SK-N-SH (cell line): ENCODE measurements around the gene S100A2. TPM values are rescaled to one million over a fixed set of nuclear protein-coding genes. Genes with fewer than 3 reads are reported as not detected.
"Not testable (repeated sequence)": the region's sequence is repeated elsewhere in the genome, so short reads cannot be mapped to it uniquely, and the experiment has no call there.

Experiments
- CTCF ChIA-PET: fragments of 300-600, 350-600 bp; formaldehyde crosslinking; extraction: SDS; loops from one replicate; lab custom pipeline; 2021; lab: Yijun Ruan, JAX
- POLR2A ChIA-PET: fragments of 350-600 bp; sonication (Branson Sonifier 250); formaldehyde crosslinking; extraction: SDS; loops from one replicate; lab custom pipeline; 2020; ENCODE audit warnings: antibody characterized with exemption, inconsistent platforms; lab: Yijun Ruan, JAX
- DNase-seq: peaks from one replicate; pipeline ENCODE4 v3.0.0; 2012
- H2AFZ ChIP-seq: fragments of 200-600 bp; sonication (generic); 2 replicates; pipeline ENCODE4 v1.8.1; 2016; ENCODE audit warnings: antibody characterized with exemption, mild to moderate bottlenecking, low read depth
- H3F3A ChIP-seq: fragments of 200-600 bp; sonication (generic); replicated peaks from 2 replicates; pipeline ENCODE3; 2016; ENCODE audit warnings: antibody characterized with exemption, mild to moderate bottlenecking; ENCODE audit not compliant: insufficient read depth
- H3K27ac ChIP-seq, 2 experiments: fragments of 200-500 bp in 1 of 2; fragments of 200-600 bp in 1 of 2; sonication (Bioruptor generic) in 1 of 2; sonication (generic), shearing (Covaris generic) in 1 of 2; 2 replicates each; pipeline versions ENCODE4 v1.5.1 to v1.6.1; 2014 to 2016; ENCODE audit warnings: low read depth in 2 of 2, inconsistent platforms in 1 of 2, low read length in 1 of 2, mild to moderate bottlenecking in 1 of 2, mixed read lengths in 1 of 2
- H3K27me3 ChIP-seq: fragments of 200-600 bp; sonication (generic), shearing (Covaris generic); 2 replicates; pipeline ENCODE4 v1.6.1; 2016; ENCODE audit warnings: mixed run types; ENCODE audit not compliant: insufficient read depth
- H3K36me3 ChIP-seq, 2 experiments: fragments of 200-500 bp in 1 of 2; fragments of 200-600 bp in 1 of 2; sonication (Bioruptor generic) in 1 of 2; sonication (generic) in 1 of 2; replicated peaks in 1 of 2; 2 replicates each; pipeline versions ENCODE3 to v1.5.1; 2014 to 2016; ENCODE audit warnings: low read length in 1 of 2, mild to moderate bottlenecking in 1 of 2; ENCODE audit not compliant: insufficient read depth in 2 of 2, control insufficient read depth in 1 of 2
- H3K4me1 ChIP-seq, 2 experiments: fragments of 200-500 bp in 1 of 2; fragments of 200-600 bp in 1 of 2; sonication (Bioruptor generic) in 1 of 2; sonication (generic), shearing (Covaris generic) in 1 of 2; 2 replicates each; pipeline versions ENCODE4 v1.5.1 to v1.6.1; 2014 to 2016; ENCODE audit warnings: low read depth in 1 of 2, low read length in 1 of 2, mixed run types in 1 of 2; ENCODE audit not compliant: insufficient read depth in 2 of 2, control insufficient read depth in 1 of 2
- H3K4me2 ChIP-seq: fragments of 200-600 bp; sonication (generic), shearing (Covaris generic); 2 replicates; pipeline ENCODE4 v1.6.1; 2017; ENCODE audit warnings: mixed run types
- H3K4me3 ChIP-seq, 2 experiments: fragments of 200-500 bp in 1 of 2; fragments of 200-600 bp in 1 of 2; sonication (Bioruptor generic) in 1 of 2; sonication (generic), shearing (Covaris generic) in 1 of 2; 2 replicates each; pipeline versions ENCODE4 v1.5.1 to v1.8.1; 2014 to 2016; ENCODE audit warnings: low read depth in 2 of 2, inconsistent platforms in 1 of 2, low read length in 1 of 2, mild to moderate bottlenecking in 1 of 2, mixed read lengths in 1 of 2, moderate library complexity in 1 of 2
- H3K79me2 ChIP-seq: fragments of 200-600 bp; sonication (generic); 2 replicates; pipeline ENCODE4 v1.8.1; 2017; ENCODE audit warnings: mild to moderate bottlenecking; ENCODE audit not compliant: insufficient read depth
- H3K9ac ChIP-seq: fragments of 200-600 bp; sonication (generic); 2 replicates; pipeline ENCODE4 v1.6.1; 2017; ENCODE audit warnings: mixed run types
- H3K9me2 ChIP-seq: fragments of 200-600 bp; sonication (generic); 2 replicates; pipeline ENCODE4 v1.6.1; 2017; ENCODE audit warnings: mixed run types
- H3K9me3 ChIP-seq: fragments of 200-600 bp; sonication (generic); 2 replicates; pipeline ENCODE4 v1.6.1; 2017; ENCODE audit warnings: mixed run types, mild to moderate bottlenecking, moderate library complexity
- H4K20me1 ChIP-seq: fragments of 200-600 bp; sonication (generic); 2 replicates; pipeline ENCODE4 v1.6.1; 2017; ENCODE audit warnings: mild to moderate bottlenecking, mixed run types; ENCODE audit not compliant: insufficient read depth
- EZH2phosphoT487 ChIP-seq: fragments of 200-600 bp; sonication (generic); IDR thresholded peaks from 2 replicates; pipeline ENCODE4 v1.6.1; 2017; ENCODE audit warnings: low read depth, mixed run types, mild to moderate bottlenecking, antibody characterized with exemption, moderate library complexity, borderline replicate concordance
- FOXJ3 ChIP-seq: sonication (generic); formaldehyde crosslinking; IDR thresholded peaks from 2 replicates; pipeline ENCODE4 v1.5.1; 2020; ENCODE audit warnings: mild to moderate bottlenecking, missing genetic modification reagents
- GABPA ChIP-seq: IDR thresholded peaks from 2 replicates; pipeline ENCODE4 v1.4.0; 2012; ENCODE audit warnings: low read depth, mild to moderate bottlenecking
- GATA2 ChIP-seq: sonication (generic); formaldehyde crosslinking; IDR thresholded peaks from 2 replicates; pipeline ENCODE4 v1.5.0; 2020; ENCODE audit warnings: mild to moderate bottlenecking, missing genetic modification reagents
- IRF3 ChIP-seq: fragments of 150-350 bp; IDR thresholded peaks from 2 replicates; pipeline ENCODE4 v1.6.1; 2016; ENCODE audit warnings: mild to moderate bottlenecking, low read depth, low read length
- JUND ChIP-seq: IDR thresholded peaks from 2 replicates; pipeline ENCODE4 v1.4.0; 2012
- MAX ChIP-seq: IDR thresholded peaks from 2 replicates; pipeline ENCODE4 v1.4.0; 2012; ENCODE audit warnings: low read depth
- MEF2A ChIP-seq: IDR thresholded peaks from 2 replicates; pipeline ENCODE4 v1.4.0; 2012; ENCODE audit warnings: low read depth, borderline replicate concordance
- NFIC ChIP-seq: IDR thresholded peaks from 2 replicates; pipeline ENCODE4 v1.4.0; 2012; ENCODE audit warnings: borderline replicate concordance
- POLR2AphosphoS5 ChIP-seq: IDR thresholded peaks from 2 replicates; pipeline ENCODE4 v1.6.1; 2012; ENCODE audit warnings: low read depth, low read length
- RAD21 ChIP-seq: IDR thresholded peaks from 2 replicates; pipeline ENCODE4 v1.6.1; 2012; ENCODE audit warnings: mild to moderate bottlenecking, low read length
- SMC3 ChIP-seq: IDR thresholded peaks from 2 replicates; pipeline ENCODE4 v1.6.1; 2012; ENCODE audit warnings: low read depth, low read length, improper control_type of control experiment
- TAF1 ChIP-seq: IDR thresholded peaks from 2 replicates; pipeline ENCODE4 v1.6.1; 2012; ENCODE audit warnings: low read depth, mild to moderate bottlenecking, low read length, moderate library complexity, borderline replicate concordance
- TCF12 ChIP-seq: IDR thresholded peaks from 2 replicates; pipeline ENCODE4 v1.4.0; 2012
- USF2 ChIP-seq: fragments of 150-350 bp; IDR thresholded peaks from 2 replicates; pipeline ENCODE4 v1.6.1; 2017; ENCODE audit warnings: antibody characterized with exemption, low read length, low read depth, borderline replicate concordance
- WGBS: methylation state at CpG from one replicate; pipeline ENCODE4 v1.1.6; 2017; ENCODE audit warnings: low lambda C conversion rate; 5-methylcytosine and 5-hydroxymethylcytosine counted together
- polyA plus RNA-seq, 3 experiments: library from polyadenylated mRNA; depleted of rRNA; stranded (reverse); fragments of >200 nt; gene quantifications; 2 replicates each; pipeline ENCODE4 v1.2.3, GENCODE V29; 2012

The S100A2 gene
- polyA plus RNA-seq, 1 of the 3 experiments (the other 2 are of a cell fraction) = 31.4 TPM

- H3K9ac ChIP-seq, H3K9me2 ChIP-seq, H3K4me3 ChIP-seq, H3K4me2 ChIP-seq, H3K27ac ChIP-seq, H3K9me3 ChIP-seq, POLR2A ChIA-PET, DNase-seq, H3F3A ChIP-seq, H3K27me3 ChIP-seq, H4K20me1 ChIP-seq, H2AFZ ChIP-seq, H3K79me2 ChIP-seq, H3K36me3 ChIP-seq: not testable (repeated sequence)
- peaks cover 7 to 26% of the 10 kb centered on the region in 2 experiments; a peak in 3 of 4 replicates for H3K4me1 ChIP-seq
- CTCF ChIA-PET = interaction anchor here (0.7 to 2.9 kb wide), 3 partner anchors 11 to 106 kb away, joined by 3 to 27 read pairs (median 3); partner anchors contain the start of gene S100A1
- WGBS = 80% methylated on average over 13 of the region's 14 CpGs
Measured at GRCh38 chr1:153522353-153523048, 43.1 kb downstream of the S100A2 start.

- H3K27ac ChIP-seq, DNase-seq, H3F3A ChIP-seq, H4K20me1 ChIP-seq, H3K9me3 ChIP-seq, H3K36me3 ChIP-seq, H3K4me3 ChIP-seq, H3K9ac ChIP-seq, H2AFZ ChIP-seq, H3K27me3 ChIP-seq, H3K4me2 ChIP-seq, H3K79me2 ChIP-seq, H3K9me2 ChIP-seq: not testable (repeated sequence)
- peaks cover 7 to 21% of the 10 kb centered on the region in 2 experiments; a peak in 3 of 4 replicates for H3K4me1 ChIP-seq
- POLR2A ChIA-PET = interaction anchor here (1.5 kb wide), 1 partner anchor 112 kb away, joined by 3 read pairs; the partner anchor contains the start of gene CHTOP
- WGBS = 100% methylated on average over 8 of the region's 37 CpGs
- CTCF ChIA-PET = interaction anchor here (0.7 to 2.9 kb wide), 3 partner anchors 11 to 106 kb away, joined by 3 to 27 read pairs (median 13); partner anchors contain the start of gene S100A1
Measured at GRCh38 chr1:153521808-153522207, 43.8 kb downstream of the S100A2 start.

GRCh38 chr1:153520818-153521476 is 44.7 kb downstream of the S100A2 start:
- H3F3A ChIP-seq = no peaks in the 10 kb centered on the region
- DNase-seq = peak; percentile 63
- no peak overlapping the region for H3K27ac ChIP-seq
- H3K36me3 ChIP-seq = no peaks in the 10 kb centered on the region
- CTCF ChIA-PET = interaction anchor here (0.8 to 2.9 kb wide), 10 partner anchors 10 to 55 kb away, joined by 3 to 27 read pairs (median 4); partner anchors contain the start of gene S100A6
- H2AFZ ChIP-seq = no peak overlapping the region
- 86% methylated on average over 3 of the region's 4 CpGs for WGBS
- H3K4me3 ChIP-seq = no peak overlapping the region
- no peak for TF ChIP-seq TCF12
- TF ChIP-seq POLR2AphosphoS5 = no peak
- TF ChIP-seq GABPA = no peak
- no peak for TF ChIP-seq JUND
- TF ChIP-seq IRF3 = no peak
- TF ChIP-seq USF2 = no peak
- TF ChIP-seq SMC3 = no peak
- no peak for TF ChIP-seq RAD21
- TF ChIP-seq GATA2 (CRISPR knock-in tag) = no peak
- no peak for TF ChIP-seq MEF2A
- no peak for TF ChIP-seq MAX
- no peak for TF ChIP-seq EZH2phosphoT487
- no peak for TF ChIP-seq FOXJ3 (CRISPR knock-in tag)
- no peak for TF ChIP-seq TAF1
- TF ChIP-seq NFIC = no peak
- H4K20me1 ChIP-seq = no peaks in the 10 kb centered on the region
- H3K79me2 ChIP-seq = no peaks in the 10 kb centered on the region
- POLR2A ChIA-PET = interaction anchor here (1.3 to 1.5 kb wide), 2 partner anchors 15 to 113 kb away, joined by 3 to 6 read pairs; partner anchors contain the start of genes CHTOP and S100A6
- H3K9me2 ChIP-seq = no peaks in the 10 kb centered on the region
- no peaks in the 10 kb centered on the region for H3K9me3 ChIP-seq
- H3K4me2 ChIP-seq = no peak overlapping the region
- no peak overlapping the region for H3K9ac ChIP-seq
- H3K4me1 ChIP-seq = peaks cover 7 to 12% of the 10 kb centered on the region in 2 experiments; a peak in 2 of 4 replicates
- H3K27me3 ChIP-seq = no peaks in the 10 kb centered on the region
